Measurements from ENCODE around the gene EIF1B.
A peak's percentile ranks its signal among the peaks of the same experiment; 100 is the strongest.
"Not testable (repeated sequence)": the region's sequence is repeated elsewhere in the genome, so short reads cannot be mapped to it uniquely, and the experiment has no call there.

Gene EIF1B

DNA sequence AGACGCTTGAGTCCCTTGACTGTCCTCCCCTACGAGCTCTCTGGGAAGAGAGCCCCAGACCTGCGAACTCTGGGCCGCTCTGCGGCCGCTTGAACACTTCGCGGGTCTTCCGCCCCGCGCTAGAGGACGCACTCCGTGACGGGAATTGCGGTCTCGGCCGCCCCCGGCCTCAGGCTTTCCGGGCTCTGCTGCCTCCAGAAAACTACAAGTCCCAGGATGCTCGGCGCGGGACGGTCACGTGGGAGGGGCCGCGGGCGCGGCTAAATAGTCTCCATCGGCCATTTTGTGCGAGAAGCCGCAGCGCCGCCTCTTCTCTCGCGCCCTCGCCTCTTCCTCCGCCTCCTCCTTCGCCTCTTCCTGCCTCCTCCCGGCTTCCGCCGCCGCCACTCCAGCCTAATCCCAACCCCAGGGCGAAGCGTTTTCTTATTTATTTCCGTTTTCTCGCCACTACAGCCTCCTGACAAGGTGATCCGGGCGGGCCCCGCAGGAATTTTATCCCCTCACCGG lies at the start of gene EIF1B:
EIF1B (plus strand) TSS at position 290 of the 507 bp plus-strand sequence. CDS start 235 bp downstream, outside the sequence.
- peak; percentile 78 for DNase-seq

DNA sequence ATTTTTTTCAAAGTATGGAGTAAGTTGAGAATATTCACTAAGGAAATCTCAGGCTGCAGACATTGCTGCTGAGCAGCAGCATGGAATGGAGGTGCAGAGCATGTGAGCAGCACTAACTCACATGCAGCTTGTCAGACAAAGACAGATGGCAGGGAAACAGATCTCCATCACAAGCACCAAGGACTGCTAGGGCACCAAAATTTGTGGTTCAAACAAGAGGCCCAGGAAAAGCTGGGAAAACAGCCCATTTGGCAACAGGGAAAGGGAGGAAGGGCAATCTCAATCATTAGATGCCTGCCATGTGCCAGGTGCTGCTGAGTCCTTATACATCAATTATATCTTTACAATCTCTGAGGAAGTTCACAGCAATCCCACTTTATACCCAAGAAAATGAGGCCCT lies 47.2 kb upstream of the EIF1B start:
- peak; percentile 52 for DNase-seq

DNA sequence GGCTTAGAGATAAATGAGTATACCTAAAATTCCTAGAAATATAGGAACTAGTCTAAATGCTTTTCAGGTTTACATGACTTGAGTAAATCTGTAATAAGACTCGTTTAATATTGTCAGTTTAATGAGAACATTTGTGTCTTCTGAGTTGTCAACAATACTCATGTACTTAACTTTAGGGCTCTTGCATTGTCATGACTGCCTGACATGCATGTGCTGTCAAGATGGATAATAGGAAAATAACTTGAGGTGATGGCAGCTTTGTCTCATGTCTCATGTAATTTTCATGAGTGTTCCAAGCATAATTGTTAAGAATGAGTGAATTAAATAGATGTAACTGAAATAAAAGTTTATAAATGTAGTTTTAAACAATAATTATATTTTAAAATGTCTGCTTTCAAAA lies 45.1 kb upstream of the EIF1B start:
- no peak for DNase-seq

DNA sequence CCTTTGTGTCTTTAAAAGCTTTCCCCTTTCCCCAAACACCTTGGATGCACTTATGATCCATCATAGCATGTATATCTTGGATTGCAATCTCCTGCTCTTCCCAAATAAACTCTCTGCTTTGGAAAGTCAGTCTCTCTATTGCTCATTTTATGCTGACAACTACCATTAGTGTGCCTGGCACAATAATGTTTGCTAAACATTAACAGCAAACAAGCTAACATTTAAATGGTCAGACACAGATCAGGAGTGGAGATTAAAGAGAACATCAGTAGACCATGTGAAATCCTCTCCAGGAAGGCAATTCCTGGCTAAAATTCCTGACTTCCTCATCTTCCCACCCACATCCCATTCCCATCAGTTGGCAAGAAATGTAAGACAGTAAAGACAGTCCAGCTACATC lies 44.3 kb upstream of the EIF1B start:
- no peak for DNase-seq

DNA sequence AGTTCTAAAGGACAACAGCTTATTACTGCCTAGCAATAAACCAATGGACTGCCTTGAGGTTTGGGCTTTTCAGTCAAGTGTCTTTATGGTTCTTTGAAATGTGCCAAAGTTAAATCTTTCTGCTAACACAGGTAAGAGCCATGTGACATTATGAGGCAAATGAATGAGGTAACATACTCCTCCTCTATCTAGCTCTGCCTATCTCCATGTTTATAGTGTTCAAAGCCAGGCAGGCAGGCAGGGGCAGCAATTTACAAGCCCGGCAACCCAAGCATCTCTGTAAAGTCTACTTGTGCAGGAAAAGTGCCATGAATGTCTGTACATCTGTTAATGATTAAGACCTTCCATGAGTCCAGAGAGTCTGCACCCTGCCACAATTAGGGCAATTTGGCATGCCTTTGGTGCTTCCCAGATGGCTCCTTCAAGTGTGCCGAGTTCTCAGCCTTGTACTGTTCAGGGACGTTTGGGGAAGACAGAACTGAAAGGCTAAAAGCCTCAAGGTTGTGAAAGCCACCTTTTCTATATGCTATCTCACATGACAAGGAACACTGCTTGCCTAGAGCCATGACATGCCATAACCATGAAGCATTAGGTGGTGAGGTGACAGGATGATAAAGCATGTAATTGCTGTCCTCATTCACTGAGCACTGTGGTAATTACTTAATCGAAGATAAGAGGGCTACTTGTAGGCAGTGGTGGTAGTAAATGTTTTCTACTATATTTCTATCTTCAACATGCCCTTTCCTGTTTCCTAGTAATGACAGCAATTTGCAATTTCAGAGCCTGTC lies 41.4 kb upstream of the EIF1B start:
- DNase-seq = peak; percentile 1

DNA sequence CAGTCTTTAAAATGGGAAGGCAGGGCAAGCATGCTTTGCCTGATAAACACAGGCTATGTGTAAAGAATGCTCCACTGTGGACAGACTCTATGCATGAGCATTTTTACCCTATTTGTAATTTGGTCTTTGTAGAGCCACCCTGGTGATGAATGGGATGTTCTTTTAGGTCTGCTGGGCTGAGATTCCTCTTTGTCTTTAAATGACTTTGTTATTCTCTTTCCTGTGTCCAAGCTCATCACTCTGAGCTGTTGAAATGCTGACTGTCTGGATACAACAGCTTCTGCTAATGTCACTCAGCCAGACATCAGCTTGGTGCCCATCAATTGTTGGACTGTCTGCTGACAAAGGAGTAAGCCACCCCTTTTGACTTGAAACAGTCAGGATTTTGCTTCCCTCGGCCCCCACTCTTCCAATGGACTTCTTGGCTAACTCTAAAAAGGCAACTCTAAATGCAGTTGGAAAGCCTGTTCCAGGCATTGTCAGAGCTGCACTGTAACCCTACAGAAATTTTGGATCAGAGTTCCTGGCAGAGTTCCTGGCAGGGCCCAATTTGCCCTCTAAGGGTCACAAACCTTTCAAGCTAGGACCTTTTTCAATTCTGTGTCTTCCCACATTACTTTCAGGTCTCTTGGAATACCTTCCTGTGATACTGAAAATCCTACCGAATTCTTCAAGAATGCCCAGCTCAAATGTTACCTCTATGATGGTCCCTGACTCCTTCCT lies 40.5 kb upstream of the EIF1B start:
- no peak for DNase-seq

DNA sequence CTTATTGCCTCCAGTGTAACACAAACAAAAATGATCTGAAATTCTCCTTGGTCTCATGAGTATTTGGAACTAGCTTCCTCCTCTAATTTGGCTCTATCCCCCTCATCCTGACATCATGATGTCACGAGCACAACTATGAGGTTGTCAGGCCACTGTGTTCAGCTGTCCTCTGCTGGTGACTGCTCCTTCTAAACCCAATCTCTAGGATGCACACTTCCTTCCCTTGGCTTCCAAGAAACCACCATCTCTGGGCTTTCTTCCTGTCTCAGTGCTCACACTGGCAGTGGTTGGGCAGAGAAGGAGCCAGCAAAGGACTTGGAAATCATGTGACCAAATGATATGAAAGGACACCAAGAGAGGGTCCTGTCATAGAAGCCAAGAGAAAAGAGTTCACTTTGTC lies 30.7 kb upstream of the EIF1B start:
- no peak for DNase-seq

DNA sequence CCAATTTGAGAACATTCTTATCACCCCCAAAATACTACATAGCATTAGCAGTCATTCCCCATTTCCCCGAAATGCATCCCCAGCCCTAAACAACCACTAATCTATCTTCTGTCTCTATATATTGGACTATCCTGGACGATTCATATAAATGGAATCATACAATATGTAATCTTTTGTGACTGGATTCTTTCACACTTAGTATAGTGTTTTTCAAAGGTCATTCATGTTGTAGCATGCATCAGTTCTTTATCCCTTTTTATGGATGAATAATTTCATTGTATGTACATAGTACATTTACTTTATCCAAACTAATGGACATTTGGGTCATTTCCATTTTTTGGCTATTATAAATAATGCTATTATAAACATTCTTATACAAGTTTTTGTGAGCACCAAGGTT lies 27.5 kb upstream of the EIF1B start:
- no peak for DNase-seq

DNA sequence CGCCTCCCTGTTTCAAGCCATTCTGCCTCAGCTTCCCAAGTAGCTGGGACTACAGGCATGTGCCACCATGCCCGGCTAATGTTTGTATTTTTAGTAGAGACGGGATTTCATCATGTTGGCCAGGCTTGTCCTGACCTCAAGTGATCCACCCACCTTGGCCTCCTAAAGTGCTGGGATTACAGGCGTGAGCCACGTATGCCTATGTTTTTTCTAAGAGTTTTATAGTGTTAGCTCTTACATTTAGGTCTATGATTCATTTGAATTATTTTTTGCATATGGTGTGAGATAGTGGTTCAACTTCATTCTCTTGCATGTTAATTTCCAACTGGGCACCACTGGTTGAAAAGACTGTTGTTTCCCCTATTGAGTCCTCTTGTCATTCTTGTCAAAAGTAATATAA lies 26.4 kb upstream of the EIF1B start:
- not testable (repeated sequence) for DNase-seq

DNA sequence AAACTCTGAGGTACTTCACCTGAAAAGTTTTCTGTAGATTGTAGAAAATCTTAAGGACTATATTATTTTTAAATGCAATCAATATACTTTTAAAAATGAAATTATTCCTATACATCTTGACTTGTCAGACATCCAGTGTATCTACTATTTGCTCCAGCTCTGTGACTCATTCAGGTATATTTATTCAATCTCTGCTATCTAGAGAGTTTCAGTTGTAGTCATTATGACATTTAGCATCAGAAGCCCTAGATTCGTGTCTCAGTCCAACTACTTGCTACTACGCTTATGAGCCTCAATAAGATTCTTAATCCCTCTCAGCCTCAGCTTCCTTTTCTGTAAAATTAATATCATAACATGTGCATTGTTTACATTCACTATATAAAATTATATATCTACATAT lies 22.3 kb upstream of the EIF1B start:
- DNase-seq = no peak

DNA sequence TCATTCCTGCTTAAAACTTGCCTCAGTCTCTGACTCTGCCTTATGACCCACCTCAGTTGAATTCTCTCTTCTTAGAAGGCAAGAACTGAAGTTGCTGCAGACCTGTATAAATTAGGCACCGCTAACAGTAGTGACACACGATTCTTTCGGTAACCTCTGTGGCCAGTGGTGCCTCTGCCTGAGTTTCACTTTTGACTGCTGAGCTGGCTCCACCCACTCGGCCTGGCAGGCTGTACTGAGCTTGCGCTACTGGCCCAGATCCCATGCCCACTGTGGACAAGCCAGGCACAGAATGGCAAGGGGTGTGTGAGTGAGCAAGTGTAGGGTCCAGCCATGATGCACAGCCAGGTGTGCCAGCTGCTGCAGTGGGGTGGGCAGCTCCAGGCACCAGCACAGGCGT lies 19.1 kb upstream of the EIF1B start:
- no peak for DNase-seq

DNA sequence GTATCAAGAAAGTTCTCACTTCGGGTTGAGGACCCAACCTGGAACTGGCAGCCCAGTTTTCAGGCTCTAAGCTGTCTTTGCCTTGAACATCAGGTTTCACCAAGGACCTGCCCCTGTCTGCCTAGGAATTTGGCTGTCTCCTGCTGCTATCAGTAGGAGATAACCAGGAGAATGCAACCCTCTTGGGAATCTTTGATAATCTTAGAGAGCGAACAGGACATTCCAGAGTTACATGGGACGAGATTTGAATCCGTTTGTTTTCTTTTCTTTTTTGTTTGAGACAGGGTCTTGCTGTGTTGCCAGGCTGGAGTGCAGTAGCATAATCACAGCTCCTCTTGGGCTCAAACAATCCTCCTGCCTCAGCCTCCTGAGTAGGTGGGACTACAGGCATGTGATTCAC lies 18.0 kb upstream of the EIF1B start:
- DNase-seq = no peak

DNA sequence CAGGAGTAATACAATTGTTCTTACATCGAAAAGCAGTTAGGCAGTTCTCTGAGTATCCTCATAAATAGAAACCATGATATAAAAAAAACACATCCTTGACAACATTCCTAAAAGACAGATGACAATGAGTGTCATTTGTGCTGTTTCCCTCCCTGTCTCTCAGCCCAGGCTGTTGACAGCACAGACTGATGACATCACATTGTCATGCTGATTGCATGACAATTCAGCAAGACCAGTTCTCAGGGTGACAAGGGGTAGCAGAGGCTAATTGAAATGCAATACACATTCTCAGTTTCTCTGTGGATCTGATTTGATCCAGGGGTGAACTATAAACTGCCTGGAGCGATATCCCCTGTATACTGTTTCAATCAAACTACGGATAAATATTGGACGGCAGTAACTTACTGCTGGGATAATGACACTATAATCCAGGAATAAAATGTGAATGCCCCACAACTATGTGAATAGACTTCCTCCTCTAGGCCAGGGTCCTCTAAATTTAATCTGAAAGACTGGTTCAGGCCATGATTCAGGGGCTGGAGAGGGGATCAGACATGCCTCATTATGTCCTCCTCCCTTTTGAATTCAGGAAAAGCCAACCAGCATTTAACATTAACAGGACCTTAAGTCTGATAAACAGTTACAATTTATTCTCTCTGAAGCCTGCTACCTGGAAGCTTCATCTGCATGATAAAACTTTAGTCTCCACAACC lies 16.7 kb upstream of the EIF1B start:
- DNase-seq = no peak

DNA sequence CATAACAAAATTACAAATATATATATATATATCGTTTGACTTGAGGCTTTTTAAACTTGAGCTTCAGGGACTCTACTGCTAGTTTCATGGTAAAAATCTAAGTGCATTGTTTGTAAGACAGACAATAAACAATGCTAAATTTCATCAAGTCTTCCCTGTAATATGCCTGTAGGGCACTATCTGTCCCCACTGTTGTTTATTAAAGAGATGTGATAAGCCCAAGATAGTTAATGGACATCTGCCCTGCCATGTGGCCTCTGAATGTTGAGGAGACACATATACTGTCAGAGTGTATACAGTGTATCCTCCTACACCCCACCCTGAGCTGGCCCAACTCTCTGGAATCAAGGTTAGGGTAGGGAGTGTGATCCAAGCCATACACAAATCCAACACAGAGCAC lies 15.1 kb upstream of the EIF1B start:
- no peak for DNase-seq

DNA sequence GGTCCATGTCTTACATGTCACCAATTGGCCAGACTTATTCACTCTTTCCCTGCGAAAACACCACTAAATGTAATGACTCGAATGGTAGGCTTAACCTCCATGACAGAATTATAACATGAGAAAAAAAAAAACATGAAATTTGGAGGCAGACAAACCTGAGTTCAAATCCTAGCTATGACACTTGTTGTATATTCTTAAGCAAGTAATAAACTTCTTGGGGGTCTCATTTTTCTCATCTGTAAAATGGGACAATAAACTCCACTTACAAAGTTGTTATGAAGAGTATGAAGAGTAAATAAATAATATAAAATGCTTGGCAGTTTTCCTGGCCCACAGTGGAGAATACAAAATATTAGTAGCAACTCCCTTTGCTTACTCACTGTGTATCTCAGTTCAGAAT lies 11.4 kb upstream of the EIF1B start:
- no peak for DNase-seq

DNA sequence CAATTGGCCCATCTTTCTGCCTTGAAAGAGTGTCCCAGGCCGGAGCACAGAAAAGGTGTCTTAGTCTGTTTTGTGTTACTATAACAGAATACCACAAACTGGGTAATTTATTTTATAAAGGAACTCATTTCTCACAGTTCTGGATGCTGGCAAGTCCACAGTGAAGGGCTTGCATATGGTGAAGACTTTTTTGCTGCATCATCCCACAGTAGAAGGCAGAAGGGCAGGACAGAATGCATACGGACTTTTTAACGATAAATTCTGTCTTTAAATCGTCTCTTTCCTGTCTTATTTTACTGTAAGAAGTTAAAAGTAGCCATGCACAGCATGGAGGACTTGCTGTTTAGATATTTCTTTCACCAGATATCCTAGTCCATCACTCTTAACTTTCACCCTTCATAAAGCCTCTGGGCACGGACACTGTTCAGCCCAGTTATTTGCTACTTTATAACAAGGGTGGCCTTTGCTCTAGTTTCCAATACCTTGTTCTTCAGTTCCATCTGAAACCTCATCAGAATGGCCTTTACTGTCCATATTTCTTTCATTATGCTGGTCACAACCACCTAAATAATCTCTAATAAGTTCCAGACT lies 10.3 kb upstream of the EIF1B start:
- DNase-seq = no peak

DNA sequence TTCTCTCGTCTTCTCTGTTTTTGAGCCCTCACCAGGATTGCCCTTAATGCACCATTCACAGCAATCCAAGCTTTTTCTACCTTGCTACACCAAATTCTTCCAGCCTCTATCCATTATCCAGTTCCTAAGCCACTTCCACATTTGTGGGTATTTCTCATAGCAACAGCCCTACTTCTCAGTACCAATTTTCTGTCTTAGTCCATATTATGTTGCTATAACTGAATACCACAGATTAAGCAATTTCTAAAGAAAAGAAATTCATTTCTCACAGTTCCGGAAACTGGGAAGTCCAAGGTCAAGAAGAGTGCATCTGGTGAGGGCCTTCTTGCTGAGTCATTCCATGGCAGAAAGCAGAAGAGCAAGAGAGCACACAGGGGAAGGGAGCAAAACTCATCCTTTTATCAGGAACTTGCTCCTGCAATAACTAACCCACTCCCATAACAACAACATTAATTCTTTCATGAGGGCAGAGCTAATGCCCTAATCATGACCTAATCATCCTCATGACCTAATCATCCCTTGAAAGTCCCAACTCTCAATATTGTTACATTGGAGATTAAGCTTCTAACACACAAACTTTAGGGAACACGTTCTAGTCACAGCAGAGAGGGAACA lies 9.7 kb upstream of the EIF1B start:
- no peak for DNase-seq

DNA sequence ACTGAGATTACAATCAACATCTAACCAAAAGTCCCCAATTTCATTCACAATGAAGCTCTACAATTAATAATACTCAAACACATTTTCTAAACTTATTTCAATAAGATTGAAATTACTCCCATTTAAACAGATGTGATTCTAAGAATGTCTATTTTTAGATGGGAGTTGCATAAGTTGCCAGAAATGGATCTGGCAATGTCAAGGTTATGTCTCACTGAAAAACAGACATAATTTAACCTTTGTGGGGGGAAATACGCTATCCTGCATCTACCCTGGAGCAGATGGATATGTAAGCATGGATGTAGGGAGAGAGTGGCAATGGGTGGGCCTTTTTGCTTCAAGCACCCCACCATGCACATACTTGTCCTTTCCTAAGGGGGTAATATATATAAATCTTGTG lies 6.7 kb upstream of the EIF1B start:
- DNase-seq = no peak

DNA sequence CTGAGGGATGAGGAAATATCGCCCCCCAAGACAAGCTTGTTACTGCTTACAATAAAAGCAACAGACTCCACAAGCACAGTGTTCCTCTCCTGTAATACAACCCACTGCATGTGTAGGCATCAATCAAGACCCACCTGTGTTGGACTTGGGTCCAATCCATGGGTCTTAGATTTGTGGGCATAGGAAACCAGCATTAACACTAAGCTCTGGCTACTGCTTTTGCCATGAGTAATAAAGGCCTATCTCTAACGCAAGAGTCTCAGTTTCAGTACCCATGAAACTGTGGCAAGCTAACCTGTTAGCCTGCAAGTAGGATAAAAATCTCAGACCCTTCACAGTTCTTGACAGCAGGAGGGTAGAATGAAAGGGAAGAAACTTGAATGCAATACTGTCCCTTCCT lies 5.2 kb upstream of the EIF1B start:
- DNase-seq = no peak

DNA sequence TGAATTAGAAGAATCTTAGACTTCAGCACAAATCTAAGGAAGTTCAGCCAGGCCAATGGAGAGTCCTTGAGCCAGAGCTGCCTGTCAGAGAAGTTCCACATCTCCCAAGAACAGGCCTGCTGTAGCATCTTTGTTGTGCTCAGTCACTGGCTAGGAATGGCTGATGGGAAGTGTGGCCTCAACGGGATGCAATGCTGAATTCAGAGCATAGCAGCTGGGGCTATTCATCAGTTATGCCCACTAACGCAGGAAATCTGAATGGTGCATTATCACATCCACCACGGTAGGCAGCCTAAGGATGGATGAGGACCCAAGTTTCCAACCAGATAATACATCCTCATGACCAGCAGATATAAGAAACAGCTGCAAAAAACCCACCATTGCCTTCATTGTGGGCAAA lies 3.2 kb upstream of the EIF1B start:
- DNase-seq = no peak

DNA sequence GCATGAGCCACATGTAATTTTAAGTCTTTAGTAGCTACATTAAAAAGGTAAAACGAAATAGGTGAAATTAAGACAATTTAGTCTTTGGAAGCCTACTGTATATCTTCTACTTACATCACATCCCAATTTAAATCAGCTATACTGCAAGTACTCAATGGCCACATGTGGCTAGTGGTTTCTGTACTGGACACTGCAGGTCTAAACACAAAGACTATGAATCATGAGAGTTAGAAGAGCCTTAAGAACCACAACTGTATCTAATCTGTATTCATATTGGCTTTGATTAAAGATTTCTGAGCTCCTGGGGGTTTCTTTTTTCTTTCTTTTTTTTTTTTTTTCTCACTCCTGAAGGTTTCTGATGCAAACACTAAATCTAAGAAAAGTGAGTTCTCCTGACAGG lies 2.3 kb upstream of the EIF1B start:
- DNase-seq = no peak

DNA sequence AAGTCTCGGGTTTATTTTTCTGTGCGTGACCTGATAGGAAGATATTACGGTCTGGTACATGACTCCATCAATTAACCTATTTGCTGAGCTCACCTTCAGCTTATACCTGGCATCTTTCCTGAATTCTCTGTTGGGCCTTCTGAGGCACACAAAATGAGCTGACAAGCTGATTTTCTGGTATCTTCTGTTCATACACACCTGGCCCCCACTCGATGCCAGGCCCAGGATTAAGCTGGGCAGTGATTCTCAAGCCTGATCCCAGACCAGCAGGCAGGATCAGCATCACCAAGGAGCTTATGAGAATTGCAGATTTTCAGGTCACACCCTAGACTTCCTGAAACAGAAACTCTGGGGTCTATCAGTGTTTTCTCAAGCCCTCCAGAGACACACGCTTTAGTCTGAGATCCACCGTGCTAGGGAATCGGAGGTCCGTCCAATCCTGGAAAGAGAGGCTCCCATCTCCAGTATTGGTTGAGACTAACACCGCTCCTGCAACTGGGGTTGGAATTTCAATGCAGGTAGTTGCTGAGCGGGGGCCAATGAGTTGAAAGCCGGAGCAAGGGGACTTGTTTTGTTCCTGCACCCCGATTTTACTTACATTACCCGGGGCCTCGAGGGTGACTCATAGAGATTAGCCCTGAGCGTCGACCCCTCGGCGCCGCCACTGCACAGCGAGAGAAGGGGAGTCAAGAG lies 636 bp upstream of the EIF1B start:
- no peak for DNase-seq
